Central memory CD4-positive, alpha-beta T cell (primary cell): Measurements from ENCODE around the gene SMIM21.

ENCODE experiments used
- DNase-seq: peaks from one replicate; pipeline ENCODE4 v3.0.0; 2022

Gene SMIM21

DNA sequence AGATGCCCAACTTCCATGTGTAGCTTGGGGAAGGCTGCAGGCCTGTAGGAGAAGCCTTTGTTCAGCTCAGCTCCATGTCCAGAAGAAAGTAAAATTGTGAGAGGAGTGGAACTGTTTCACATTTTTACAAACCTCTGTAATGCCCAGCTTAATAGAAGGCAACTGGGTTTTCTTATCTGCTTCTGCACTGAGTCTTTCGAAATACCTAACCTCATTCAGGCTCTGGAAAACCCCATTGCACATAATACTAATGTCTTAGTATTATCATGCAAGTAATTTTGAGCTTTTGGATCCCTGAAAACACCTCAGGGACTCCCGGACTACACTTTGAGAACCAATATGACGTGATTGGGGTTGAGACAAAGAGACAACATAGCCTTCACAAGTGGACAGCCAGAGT is 5.8 kb downstream of the SMIM21 start:
- no peak for DNase-seq

DNA sequence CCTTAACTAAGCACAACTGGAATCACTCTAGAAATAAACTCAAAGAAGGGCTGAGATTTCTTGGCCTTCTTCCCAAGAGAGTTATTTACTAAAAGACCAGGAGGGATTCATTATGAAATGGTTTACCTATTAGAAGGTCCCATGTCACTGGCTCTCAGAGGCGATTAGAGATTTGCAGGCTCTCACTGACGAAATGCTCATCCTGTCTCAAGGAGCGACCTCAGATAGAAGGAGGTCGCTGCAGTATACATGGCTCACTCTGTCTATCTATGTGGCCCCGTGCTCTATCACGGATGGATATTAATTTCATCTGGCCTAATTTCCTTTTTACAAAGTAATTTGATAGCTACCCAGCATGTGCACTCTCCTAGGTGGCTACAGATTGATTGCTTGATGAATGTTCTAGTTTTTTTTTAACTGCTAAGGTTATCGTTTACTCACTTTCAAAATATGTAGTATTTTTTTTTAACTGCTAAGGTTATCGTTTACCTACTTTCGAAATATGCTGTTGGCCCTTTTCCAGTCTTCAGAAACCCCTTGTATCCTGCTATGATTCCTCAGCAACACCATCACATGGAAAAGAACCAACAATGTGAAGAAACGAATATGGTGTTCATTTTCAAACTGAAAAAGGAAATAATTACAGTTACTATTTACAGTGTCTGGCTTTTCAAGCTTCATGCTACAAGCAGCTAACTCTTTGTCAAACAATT is 9.1 kb downstream of the SMIM21 start:
- DNase-seq, result no peak

DNA sequence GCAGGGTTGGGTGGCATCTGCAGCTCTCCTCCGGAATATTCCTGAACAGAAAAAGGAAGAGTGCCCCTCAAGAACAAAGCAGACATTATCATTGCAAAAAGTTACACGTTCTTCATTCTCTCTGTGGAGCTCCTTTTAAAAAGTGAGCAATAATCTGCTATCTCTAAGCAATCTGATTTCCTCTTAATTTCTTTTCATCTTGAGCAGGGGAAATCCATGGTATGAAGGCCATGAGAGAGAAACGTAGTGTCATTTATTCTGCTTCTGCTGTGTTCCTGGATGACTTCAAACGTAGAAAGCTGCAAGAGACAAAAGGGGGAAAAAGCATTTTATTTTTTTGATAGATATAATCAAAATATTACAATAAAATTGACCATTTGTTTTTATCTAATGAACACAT is 16.9 kb downstream of the SMIM21 start:
- DNase-seq, result no peak

DNA sequence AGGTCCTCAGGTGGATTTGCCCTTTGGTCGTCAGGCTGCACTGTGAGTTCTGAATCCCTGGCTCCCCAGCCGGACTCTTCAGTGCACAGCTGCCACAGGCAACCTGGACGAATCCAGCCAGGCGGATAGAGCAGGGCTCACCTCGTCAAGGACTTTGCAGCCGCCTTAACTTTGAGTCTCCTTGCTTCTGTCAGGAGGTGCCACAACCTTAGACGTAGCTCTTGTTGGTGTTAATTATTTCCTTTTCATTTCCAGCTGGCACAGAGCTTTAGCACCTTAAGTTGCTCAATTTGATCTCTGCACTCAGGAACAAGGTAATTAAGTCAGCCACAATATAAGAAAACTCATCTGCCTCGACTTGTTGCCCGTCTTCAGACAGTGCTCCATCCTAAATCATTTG is 17.7 kb downstream of the SMIM21 start:
- DNase-seq, result no peak

DNA sequence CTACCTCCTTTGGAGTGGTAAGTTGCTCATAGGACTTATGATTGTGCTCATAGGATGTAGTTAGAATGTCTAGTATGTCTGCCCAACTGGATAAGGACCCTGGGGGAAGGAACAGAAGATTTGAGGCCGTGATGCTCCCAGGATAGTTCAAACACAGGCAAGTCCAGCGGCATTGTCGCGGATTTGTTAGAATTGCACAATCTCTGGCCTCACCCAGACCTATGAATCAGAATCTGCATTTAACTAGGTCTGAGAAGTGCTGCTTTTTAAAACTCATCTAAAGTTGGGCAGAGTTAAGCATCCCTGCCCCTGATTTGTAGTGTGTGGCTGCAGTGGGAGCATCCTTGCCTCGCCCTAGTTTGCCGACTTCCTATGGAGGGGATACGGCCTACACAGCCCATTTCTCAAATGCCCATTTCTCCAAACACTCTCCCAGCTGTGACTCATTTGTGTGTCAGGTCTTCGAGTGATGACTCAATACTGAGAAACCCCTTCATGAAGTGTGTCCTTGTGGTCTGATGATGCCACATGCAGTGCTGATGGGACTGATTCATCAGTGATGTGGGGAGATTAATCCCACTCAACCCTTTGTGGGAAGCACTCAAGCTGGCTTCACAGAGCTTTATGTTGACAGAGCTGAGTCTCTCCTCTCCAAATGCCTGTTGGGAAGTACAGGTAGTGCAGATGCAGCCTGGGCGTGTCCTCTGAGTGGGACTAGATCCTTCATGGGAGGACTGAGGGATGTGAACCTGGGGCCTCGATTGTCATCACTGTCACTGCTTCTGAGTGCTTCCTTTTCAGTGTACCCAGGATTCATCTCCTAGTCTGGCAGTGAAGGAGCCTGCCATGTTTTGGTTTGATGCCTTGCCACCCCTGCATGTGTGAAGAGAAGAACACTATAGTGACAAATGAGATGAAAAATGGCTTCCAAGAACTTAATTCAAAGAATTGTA is 18.7 kb downstream of the SMIM21 start:
- DNase-seq, result no peak

DNA sequence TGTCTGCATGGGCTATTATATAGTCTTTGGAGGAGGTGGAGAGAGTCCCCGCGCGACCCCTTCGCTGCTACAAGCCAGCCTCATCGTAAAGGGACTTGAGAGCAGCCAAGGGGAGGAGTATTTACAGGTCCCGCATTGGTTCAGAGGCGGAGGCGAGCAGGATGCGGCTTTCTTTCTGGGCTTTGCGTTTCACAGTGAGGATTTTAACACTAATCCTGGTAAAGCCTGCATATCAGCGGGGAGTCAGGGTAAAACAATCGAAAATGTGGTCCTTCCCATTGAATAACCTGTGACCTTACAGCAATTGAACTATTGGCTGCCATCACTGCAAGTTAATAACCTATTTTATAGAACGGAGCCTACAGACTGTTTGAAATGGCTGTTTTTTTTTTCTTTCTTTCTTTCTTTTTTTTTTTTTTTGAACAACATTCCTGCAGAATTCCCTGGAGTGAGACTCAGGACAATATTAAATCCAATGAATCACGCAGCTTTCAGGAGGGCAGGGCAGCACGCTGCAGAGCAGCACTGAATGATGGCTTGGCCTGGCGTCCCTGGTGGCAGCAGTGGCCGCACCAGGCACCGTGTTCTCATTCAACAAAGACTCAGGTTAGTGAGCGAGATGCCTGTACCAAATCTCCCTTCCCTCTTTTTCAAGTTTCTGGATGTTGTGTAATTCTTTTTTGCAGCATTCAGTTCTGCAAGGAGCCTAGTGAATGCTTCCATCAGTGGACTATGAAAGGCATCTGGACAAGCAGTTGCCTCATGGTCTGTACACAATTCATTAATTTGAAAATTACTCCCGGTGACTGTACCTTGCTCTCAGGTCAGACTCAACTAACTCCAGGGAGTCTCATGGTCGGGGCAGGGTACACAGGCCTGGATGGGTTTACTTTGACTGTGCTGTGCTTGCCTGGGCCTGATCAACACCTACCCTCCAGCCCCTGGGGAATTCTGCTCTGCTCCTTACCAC is 19.8 kb downstream of the SMIM21 start:
- DNase-seq, result no peak

DNA sequence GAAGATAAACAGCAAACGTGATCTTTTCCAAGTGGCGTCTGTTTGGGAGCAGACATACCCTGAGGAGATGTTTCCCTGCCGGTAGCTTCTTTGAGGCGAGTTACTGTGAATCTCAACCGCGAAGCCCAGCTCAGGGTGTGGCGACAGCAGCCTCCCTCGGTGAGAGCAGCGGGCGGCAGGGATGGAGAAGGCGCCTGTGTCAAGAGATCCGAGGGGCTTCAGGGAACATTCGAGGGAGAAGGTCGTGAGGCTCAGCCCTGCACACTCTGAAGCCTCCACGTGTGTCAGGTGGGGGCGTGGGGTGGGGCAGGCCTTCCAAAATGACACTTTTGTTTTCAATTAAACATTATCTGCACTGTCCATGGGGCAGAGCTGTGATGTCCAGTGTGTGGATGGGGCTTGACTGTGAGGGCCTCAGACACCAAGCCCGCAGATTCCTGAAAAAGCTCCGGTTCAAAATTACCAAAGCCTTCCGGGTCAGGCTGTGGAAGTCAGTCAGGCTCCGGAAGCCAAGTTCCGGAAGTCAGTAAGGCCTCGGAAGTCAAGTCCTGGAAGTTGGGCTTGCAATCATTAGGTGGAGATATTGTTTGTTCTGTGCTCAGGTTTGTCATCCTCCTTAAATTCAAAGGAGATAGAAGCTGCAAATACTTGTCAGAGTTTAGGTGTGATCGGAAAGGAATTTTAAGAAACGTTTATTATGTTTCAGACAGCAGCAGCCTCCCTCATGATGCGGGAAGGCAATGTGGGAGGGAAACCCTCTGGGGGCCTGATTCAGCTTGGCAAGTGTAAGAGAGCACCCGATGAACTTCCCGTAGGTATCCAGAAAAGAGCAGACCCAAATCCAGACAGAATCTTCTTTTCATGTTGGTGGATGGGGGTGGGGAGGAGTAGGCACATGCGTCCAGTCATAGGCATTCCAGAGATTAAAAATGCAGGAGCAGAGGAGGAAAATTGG is 20.7 kb downstream of the SMIM21 start:
- no peak for DNase-seq

DNA sequence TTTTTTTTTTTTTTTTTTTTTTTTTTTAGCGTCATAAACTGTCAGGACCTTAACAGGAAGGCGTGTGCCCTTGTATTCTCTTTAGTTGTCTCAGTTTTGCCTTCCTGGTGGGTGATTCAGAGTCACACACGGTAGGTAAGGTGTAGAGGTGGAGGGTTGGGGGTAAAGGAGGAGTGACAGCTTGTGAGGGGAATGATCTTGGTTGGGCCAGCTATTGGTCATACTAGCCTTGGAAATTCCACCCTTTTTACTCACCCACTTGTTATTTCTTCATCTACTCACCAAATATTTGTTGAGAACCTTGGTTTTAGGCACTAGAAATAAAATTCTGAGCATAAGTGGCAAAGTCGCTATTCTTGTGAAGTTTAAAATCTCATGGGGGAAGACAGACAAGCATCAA is 22.2 kb downstream of the SMIM21 start:
- no peak for DNase-seq

DNA sequence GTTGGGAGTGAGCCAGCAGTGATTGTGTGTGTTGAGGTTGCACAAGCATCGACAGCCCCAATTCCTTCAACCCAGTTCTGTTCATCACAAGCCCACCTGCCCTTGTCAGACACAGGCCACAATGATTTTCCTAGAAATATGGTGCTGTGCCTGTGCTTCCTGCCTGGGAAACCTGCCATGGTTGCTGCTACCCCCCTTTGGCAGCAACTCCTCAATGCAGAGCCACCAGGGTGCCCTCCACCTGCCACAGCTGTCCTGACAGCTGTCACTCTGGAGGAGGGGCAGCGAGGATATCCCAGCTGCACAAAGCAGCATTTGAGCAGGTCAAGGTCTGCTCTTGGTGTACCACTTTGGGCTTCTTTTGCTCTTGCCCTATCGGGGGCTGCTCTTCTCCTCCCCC is 27.1 kb downstream of the SMIM21 start:
- DNase-seq, result no peak

DNA sequence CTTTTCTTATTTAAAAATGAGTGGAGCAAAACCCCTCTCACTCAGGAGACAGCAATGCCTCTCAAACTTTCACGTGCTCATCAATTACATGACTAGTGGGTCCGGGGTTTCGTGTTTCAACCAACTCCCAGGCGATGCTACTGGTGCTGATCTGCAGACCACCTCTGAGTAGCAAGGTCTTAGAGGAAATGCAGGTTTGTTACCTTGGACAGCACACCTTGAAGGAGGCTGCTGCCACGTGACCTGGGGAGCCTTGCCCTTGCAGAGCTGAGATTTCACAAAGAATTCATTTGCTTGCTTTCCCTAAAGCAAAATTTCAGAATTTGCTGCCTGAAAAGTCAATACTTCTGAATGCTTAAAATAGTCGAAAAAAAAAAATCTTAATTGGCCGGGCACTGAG is 32.4 kb downstream of the SMIM21 start:
- no peak for DNase-seq

DNA sequence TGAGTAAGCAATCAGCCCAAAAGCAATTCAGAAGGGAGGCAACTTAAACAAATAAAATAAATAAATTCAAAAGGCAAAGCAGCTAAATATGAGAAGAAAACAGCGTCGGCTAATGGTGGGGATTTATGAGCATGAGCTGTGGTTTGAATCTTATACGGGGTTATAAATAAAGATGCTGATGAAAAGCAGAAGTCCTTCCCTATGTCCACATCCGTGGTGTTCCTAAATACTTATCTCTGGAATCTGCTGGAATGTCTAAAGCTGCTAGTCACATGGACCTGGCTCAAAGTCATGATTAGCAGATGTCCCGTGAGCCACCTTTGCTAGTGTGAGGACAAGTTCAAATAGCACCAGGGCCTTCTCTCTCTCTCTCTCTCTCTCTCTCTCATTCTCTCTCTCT is 33.8 kb downstream of the SMIM21 start:
- no peak for DNase-seq

DNA sequence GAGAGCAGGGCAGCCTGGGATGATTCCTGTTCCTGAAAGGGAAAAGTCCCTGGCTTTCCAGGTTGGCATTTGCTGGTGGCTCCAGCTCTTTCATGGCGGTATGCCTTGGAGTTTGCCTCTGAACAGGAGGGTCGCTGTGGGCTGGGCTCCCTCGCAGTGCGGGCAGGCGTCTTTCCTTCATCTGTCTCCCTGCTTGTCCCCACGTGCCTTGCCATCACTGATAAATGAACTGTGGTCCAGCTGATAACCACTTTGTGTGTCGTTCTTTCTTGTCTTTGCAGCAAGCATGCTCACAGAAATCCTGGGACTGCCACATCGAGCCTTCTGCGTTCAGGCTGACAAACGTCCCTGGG is 35.3 kb downstream of the SMIM21 start:
- no peak for DNase-seq

DNA sequence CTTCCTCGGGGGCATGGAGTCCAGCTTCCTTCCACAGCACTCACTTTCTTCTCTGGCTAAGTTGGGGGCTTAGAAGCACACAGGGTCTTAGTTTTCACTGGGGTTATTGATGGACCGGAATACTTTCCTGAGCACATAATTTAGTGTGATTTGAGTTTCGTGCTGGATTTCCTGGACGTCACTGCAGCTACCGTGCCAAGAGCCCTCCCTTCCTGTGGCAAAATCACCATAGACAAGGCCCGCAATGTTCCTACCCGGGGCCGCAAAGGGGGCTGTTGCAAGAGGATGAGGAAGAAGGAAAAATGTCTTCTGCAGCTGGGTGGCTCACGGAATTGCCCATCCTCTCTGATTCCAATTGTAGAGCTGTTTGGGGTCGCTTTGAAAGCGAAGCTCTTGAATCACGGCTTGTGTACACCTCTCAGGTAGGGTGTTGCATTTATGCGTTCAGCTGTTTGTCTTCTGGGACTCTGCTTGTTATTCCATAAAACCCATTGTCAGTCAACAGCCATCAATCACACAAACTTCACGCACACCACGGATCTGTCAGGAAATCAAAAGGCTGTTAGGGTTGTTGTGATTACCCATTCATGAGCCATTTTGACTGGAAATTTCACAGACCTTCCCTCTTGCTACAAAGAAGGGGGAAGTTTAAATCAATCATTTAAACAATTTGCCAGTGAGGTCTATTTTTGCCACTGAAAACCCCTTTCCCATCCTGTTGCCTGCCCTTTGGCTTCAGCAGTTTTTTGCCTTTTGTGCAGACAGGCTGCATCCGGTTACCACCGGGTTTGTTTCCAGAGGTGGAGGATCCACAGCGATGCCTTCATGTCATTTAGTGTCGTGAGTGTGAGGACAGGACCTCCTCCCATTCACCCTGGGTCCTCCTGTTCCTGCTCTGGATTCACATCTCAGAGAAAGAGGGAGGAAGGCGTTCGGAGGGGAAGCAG is 36.0 kb downstream of the SMIM21 start:
- DNase-seq, result no peak

DNA sequence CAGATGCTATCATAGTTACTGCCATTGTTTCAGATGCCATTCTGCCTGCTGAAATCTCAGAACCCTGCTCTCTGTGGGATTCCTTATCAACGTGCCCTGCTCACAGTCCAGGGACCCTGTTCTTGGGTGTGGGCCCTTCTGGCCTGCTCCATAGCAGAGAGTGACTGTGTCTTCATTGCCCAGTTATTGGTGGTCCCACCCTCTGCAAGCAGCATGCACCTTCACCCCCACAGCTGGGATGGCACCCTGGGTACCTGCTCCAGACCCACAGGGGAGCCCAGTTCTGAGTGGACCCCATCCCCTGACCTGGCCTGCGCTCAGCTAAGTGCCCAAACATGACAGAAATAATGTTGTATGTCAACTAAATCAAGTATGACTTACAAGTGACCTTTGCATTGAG is 36.6 kb downstream of the SMIM21 start:
- DNase-seq, result no peak

DNA sequence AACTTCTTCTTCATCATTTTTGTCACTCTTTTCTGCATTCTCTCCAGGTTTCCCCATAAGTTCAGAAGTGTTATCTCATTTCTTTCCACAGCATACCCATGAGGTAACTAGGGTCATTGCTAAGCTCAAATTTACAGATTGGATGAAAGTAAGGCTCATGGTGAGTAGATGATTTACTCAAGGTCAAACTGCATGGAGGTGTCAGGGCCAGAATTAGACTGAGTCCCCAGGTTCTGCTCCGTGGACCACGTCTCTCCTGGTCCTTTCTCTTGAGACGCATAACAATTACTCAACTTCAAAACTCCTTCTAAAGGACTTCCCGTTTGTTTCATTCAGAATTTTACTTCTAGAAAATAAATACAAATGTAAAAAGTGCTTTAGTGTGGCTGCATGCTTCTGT is 43.4 kb downstream of the SMIM21 start:
- no peak for DNase-seq

DNA sequence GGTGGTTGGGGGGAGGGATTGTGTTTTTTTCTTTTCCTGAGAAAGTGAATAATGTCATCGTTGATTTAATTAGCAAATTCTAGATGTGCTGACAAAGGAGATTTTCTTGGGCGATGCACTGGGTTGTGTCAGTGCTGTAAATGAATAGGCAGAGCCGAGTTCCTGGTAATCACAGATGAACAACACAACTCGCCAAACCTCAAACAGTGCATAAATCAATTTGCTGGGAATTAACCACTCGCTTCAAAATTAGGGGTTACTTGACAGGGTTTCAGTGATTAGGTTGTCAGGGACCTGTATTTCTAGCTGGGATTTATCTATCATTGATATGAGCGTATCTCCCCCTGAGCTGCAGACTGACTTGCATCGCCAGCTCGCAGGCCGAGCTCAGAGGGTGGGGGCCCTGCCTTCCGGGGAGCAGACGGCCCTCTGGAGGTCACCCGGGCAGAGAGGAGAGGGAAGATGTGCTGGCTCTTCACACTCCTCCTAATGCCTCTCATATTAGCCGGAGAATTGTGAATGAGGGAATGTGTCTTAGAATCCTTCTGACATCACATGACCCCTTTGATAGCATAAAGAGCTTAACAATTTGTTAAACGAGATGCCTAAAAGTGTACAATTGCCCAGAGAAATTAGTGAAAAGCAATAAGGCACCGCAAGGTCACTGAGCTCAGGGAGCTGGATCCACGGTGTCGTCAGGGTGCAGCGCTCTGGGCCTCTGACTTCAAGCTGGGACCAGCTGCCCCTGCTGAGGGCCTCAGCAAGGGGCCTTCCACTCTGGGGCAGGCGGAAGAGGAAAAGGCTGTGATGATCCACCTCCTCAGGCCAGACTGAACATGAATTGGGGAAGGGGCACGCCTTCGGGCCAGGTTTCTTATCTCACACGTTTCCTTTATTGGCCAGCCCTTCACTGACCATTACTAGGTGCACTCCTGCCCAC is 48.9 kb downstream of the SMIM21 start:
- DNase-seq, result no peak

DNA sequence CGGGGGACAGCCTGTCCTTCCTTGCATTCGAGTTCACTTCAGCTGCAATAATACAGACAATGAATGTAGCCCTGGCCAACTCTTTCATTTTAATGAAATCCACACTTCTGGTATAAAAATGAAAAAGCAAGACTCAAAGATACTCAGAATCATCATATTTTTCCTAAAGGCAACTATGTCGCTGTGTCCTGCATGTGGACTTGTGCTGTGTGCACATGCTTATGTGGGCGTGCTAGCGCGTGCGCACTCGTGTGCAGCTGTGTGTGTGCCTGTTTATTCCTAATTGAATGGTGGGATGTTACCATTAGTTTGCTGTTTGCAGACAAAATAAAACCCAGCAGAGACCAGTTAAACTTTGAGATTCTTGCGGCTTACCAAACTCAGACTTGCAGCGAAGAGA is 49.6 kb downstream of the SMIM21 start:
- no peak for DNase-seq

DNA sequence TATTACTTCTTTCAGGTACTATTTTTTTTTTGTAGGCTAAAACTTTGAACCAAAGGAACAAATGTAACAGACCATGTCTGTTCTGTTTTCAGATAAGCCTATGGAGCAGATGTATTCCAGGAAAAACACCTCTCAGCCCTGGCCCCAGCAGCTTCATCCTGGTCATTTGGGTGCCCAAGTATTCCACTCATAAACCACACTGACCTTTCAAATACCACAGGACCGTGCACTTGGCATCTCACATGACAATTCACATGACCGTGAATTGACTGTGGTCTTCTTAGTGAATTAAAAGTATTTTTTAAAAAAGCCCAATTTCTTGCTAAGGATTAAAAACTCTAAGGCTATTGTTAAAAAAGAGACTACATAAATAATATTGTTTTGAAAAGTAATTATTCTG is 50.2 kb downstream of the SMIM21 start:
- DNase-seq, result no peak

DNA sequence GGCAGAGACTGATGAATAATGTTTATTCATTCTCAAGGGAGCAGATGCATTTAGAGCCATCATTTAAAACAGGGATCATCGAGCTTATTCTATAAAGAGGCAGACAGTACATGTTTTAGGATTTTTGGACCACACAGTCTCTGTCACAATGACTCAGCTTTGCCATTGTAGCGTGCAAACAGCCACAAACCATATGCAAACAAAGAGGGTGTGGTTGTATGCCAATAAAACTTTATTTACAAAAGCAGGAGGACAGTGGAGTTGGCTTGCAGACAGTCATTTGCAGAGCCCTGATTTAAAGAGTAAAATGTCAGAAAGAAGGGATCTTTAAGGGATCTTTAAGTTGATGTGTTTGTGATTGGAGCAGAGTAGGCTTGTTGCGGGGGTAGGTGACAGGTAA is 51.5 kb downstream of the SMIM21 start:
- DNase-seq, result no peak

DNA sequence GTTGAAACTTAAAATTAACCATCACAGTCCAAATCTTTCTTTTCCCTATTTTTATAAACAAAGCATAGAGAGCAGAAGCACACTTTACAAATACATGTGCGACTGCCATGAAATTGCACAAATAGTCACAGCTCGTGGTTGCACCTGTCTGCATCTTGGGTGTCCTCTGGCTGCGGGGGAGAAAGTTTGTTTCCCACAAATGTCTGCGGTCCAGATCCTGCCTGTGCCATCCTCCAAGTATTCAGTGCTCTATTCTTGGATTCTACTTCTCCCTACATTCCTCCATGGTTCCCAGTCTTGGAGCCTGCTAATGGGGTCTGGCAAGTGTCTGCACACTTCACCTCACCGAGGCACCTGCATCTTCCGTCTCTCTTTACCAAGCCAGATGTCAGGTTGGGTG is 52.2 kb downstream of the SMIM21 start:
- no peak for DNase-seq
